Measurements from ENCODE around the gene YJU2. TPM values are rescaled to one million over a fixed set of nuclear protein-coding genes. Genes with fewer than 3 reads are reported as not detected.

YJU2 gene
- total RNA-seq, 1 donor from 2014 or later, result 21.7 TPM

- H3K4me3 Mint-ChIP-seq (ENCODE audit: unreplicated experiment), result no peak overlapping the region
- H3K27ac Mint-ChIP-seq (ENCODE audit: unreplicated experiment), result no peak overlapping the region
- TF ChIP-seq CTCF (IDR thresholded peaks at IDR 0.05), result no peak
- no peaks in the 10 kb centered on the region for H3K9me3 Mint-ChIP-seq (ENCODE audit: unreplicated experiment)
- H3K4me1 Mint-ChIP-seq (ENCODE audit: unreplicated experiment), result no peaks in the 10 kb centered on the region
- no peaks in the 10 kb centered on the region for H3K27me3 Mint-ChIP-seq (ENCODE audit: unreplicated experiment)
- DNase-seq (ENCODE audit: extremely low spot score, unreplicated experiment), result no peak
- peaks cover 33% of the 10 kb centered on the region for H3K36me3 Mint-ChIP-seq (ENCODE audit: unreplicated experiment)
These were observed 9.7 kb downstream of the YJU2 start for GRCh38 chr19:4256563-4256962.

- H3K27ac Mint-ChIP-seq (ENCODE audit: unreplicated experiment), result no peak overlapping the region
- H3K4me3 Mint-ChIP-seq (ENCODE audit: unreplicated experiment), result no peak overlapping the region
- TF ChIP-seq CTCF (IDR thresholded peaks at IDR 0.05), result no peak
- peaks cover 32% of the 10 kb centered on the region for H3K36me3 Mint-ChIP-seq (ENCODE audit: unreplicated experiment)
- DNase-seq (ENCODE audit: extremely low spot score, unreplicated experiment), result no peak
- H3K4me1 Mint-ChIP-seq (ENCODE audit: unreplicated experiment), result no peaks in the 10 kb centered on the region
- no peaks in the 10 kb centered on the region for H3K9me3 Mint-ChIP-seq (ENCODE audit: unreplicated experiment)
- H3K27me3 Mint-ChIP-seq (ENCODE audit: unreplicated experiment), result no peaks in the 10 kb centered on the region
These were observed 10.1 kb downstream of the YJU2 start for GRCh38 chr19:4257025-4257424.

GRCh38 chr19:4258181-4258580, 11.3 kb downstream of the YJU2 start:
- no peaks in the 10 kb centered on the region for H3K27me3 Mint-ChIP-seq (ENCODE audit: unreplicated experiment)
- no peak overlapping the region for H3K27ac Mint-ChIP-seq (ENCODE audit: unreplicated experiment)
- no peaks in the 10 kb centered on the region for H3K9me3 Mint-ChIP-seq (ENCODE audit: unreplicated experiment)
- no peak for DNase-seq (ENCODE audit: extremely low spot score, unreplicated experiment)
- no peaks in the 10 kb centered on the region for H3K4me1 Mint-ChIP-seq (ENCODE audit: unreplicated experiment)
- no peak for TF ChIP-seq CTCF (IDR thresholded peaks at IDR 0.05)
- H3K4me3 Mint-ChIP-seq (ENCODE audit: unreplicated experiment), result no peak overlapping the region
- peaks cover 30% of the 10 kb centered on the region for H3K36me3 Mint-ChIP-seq (ENCODE audit: unreplicated experiment)

GRCh38 chr19:4260613-4261191, 13.8 kb downstream of the YJU2 start:
- TF ChIP-seq CTCF (IDR thresholded peaks at IDR 0.05), result no peak

GRCh38 chr19:4264812-4265211, 17.9 kb downstream of the YJU2 start:
- H3K9me3 Mint-ChIP-seq (ENCODE audit: unreplicated experiment), result no peaks in the 10 kb centered on the region
- no peaks in the 10 kb centered on the region for H3K4me1 Mint-ChIP-seq (ENCODE audit: unreplicated experiment)
- DNase-seq (ENCODE audit: extremely low spot score, unreplicated experiment), result no peak
- TF ChIP-seq CTCF (IDR thresholded peaks at IDR 0.05), result no peak
- no peak overlapping the region for H3K27ac Mint-ChIP-seq (ENCODE audit: unreplicated experiment)
- H3K4me3 Mint-ChIP-seq (ENCODE audit: unreplicated experiment), result no peak overlapping the region
- no peaks in the 10 kb centered on the region for H3K27me3 Mint-ChIP-seq (ENCODE audit: unreplicated experiment)
- peaks cover 15% of the 10 kb centered on the region for H3K36me3 Mint-ChIP-seq (ENCODE audit: unreplicated experiment)

More at GRCh38 chr19:4260613-4261191, 13.8 kb downstream of the YJU2 start:
- Mint-ChIP-seq H3K4me1 (ENCODE audit: unreplicated experiment) (no peaks in the 10 kb centered on the region), H3K9me3 (ENCODE audit: unreplicated experiment) (no peaks in the 10 kb centered on the region), H3K36me3 (ENCODE audit: unreplicated experiment) (peaks cover 15% of the 10 kb centered on the region), H3K27ac (ENCODE audit: unreplicated experiment) (no peak overlapping the region), H3K4me3 (ENCODE audit: unreplicated experiment) (no peak overlapping the region), H3K27me3 (ENCODE audit: unreplicated experiment) (no peaks in the 10 kb centered on the region)
- no peak for DNase-seq (ENCODE audit: extremely low spot score, unreplicated experiment)
